ENCODE data around the gene HOXA13. TPM values are rescaled to one million over a fixed set of nuclear protein-coding genes. Genes with fewer than 3 reads are reported as not detected.

The HOXA13 gene
- total RNA-seq, 2 donors from 2014 or later: not detected

- H3K9me3 ChIP-seq: no peaks in the 10 kb centered on the region
- peaks cover 0 to 44% of the 10 kb centered on the region in 2 donors for H3K4me1 ChIP-seq
- no peaks in the 10 kb centered on the region for H3K36me3 ChIP-seq
- H3K27me3 ChIP-seq: peaks cover 49 to 75% of the 10 kb centered on the region in 2 donors
- H3K27ac ChIP-seq: no peak overlapping the region
- DNase-seq (ENCODE audit: low spot score): no peak
- TF ChIP-seq CTCF (IDR thresholded peaks at IDR 0.05): no peak
- H3K4me3 ChIP-seq: peak overlapping the region in 1 of 2 donors; percentile 33
These were observed 39.1 kb upstream of the HOXA13 start for GRCh38 chr7:27238979-27239386.

- no peak for TF ChIP-seq CTCF (IDR thresholded peaks at IDR 0.05)
- Histone ChIP-seq H3K27ac (no peak overlapping the region), H3K36me3 (no peaks in the 10 kb centered on the region), H3K4me3 (no peak overlapping the region), H3K9me3 (no peaks in the 10 kb centered on the region), H3K27me3 (peaks cover 37 to 64% of the 10 kb centered on the region in 2 donors), H3K4me1 (peaks cover 0 to 32% of the 10 kb centered on the region in 2 donors)
- DNase-seq (ENCODE audit: low spot score): no peak
These were observed 37.9 kb upstream of the HOXA13 start for GRCh38 chr7:27237735-27238334.

GRCh38 chr7:27235387-27236311 lies 35.8 kb upstream of the HOXA13 start:
- H3K27me3 ChIP-seq: peaks cover 18 to 42% of the 10 kb centered on the region in 2 donors
- H3K27ac ChIP-seq: no peak overlapping the region
- no peak for DNase-seq (ENCODE audit: low spot score)
- peaks cover 0 to 25% of the 10 kb centered on the region in 2 donors for H3K4me1 ChIP-seq
- H3K9me3 ChIP-seq: no peaks in the 10 kb centered on the region
- no peaks in the 10 kb centered on the region for H3K36me3 ChIP-seq
- peak in 1 of 2 donors; percentile 53 for TF ChIP-seq CTCF (IDR thresholded peaks at IDR 0.05)
- peak overlapping the region; percentile 10 to 45 for H3K4me3 ChIP-seq

GRCh38 chr7:27229448-27229847 lies 29.6 kb upstream of the HOXA13 start:
- Histone ChIP-seq H3K27me3 (peaks cover 0 to 20% of the 10 kb centered on the region in 2 donors), H3K4me1 (peaks cover 0 to 5% of the 10 kb centered on the region in 2 donors), H3K9me3 (no peaks in the 10 kb centered on the region), H3K36me3 (no peaks in the 10 kb centered on the region), H3K27ac (no peak overlapping the region), H3K4me3 (no peak overlapping the region)
- TF ChIP-seq CTCF (IDR thresholded peaks at IDR 0.05): no peak
- no peak for DNase-seq (ENCODE audit: low spot score)

- peaks cover 0 to 10% of the 10 kb centered on the region in 2 donors for H3K4me1 ChIP-seq
- DNase-seq (ENCODE audit: low spot score): no peak
- TF ChIP-seq CTCF (IDR thresholded peaks at IDR 0.05): no peak
- H3K27me3 ChIP-seq: peaks cover 18 to 43% of the 10 kb centered on the region in 2 donors
- no peaks in the 10 kb centered on the region for H3K9me3 ChIP-seq
- no peak overlapping the region for H3K4me3 ChIP-seq
- no peaks in the 10 kb centered on the region for H3K36me3 ChIP-seq
- H3K27ac ChIP-seq: no peak overlapping the region
These were observed 25.4 kb upstream of the HOXA13 start for GRCh38 chr7:27224983-27225934.

All from right atrium auricular region (tissue), 2 donors.